ENCODE data around the gene PHPT1. TPM values are rescaled to one million over a fixed set of nuclear protein-coding genes. Genes with fewer than 3 reads are reported as not detected.
A peak's percentile ranks its signal among the peaks of the same experiment; 100 is the strongest.

Gene PHPT1
- 155 and 192 TPM in 2 replicates for total RNA-seq (2016; rRNA removed; fragmentation: Illumina TruSeq; extraction: Trizol)
- 102 and 115 TPM in 2 replicates for total RNA-seq (2016; cell fraction: cytosol; rRNA removed; fragmentation: Illumina TruSeq; extraction: Trizol; ENCODE audit: low read depth)
- 166 and 201 TPM in 2 replicates for total RNA-seq (2016; cell fraction: insoluble cytoplasmic fraction; rRNA removed; fragmentation: Illumina TruSeq; extraction: Trizol)
- 119 and 147 TPM in 2 replicates for total RNA-seq (2016; cell fraction: membrane; rRNA removed; fragmentation: Illumina TruSeq; extraction: Trizol)
- 76.8 and 86.8 TPM in 2 replicates for total RNA-seq (2016; cell fraction: nucleus; rRNA removed; fragmentation: Illumina TruSeq; extraction: Trizol)
- polyA plus RNA-seq (2011; rRNA removed) = 184 and 189 TPM in 2 replicates
- polyA plus RNA-seq (2011; cell fraction: cytosol; rRNA removed) = 184 and 289 TPM in 2 replicates
- polyA plus RNA-seq (2011; cell fraction: nucleus; rRNA removed) = 352 and 483 TPM in 2 replicates
- 109 and 121 TPM in 2 replicates for polyA plus RNA-seq (2012)
- 97.4 and 122 TPM in 2 replicates for polyA plus RNA-seq (2016; cell fraction: cytosol; fragmentation: Illumina TruSeq; extraction: Trizol; ENCODE audit: low read depth)
- polyA plus RNA-seq (2016; cell fraction: insoluble cytoplasmic fraction; fragmentation: Illumina TruSeq; extraction: Trizol; ENCODE audit: low read depth) = 136 and 146 TPM in 2 replicates
- polyA plus RNA-seq (2016; cell fraction: membrane; fragmentation: Illumina TruSeq; extraction: Trizol; ENCODE audit: low read depth) = 95.2 and 109 TPM in 2 replicates
- polyA plus RNA-seq (2016; cell fraction: nucleus; fragmentation: Illumina TruSeq; extraction: Trizol; ENCODE audit: insufficient read depth, low read depth) = 167 and 176 TPM in 2 replicates
- 32.0 and 34.3 TPM in 2 replicates for polyA minus RNA-seq (2011; rRNA and poly(A)+ RNA removed; ENCODE audit: low replicate concordance)
- polyA minus RNA-seq (2011; cell fraction: cytosol; rRNA and poly(A)+ RNA removed) = 21.5 and 26.7 TPM in 2 replicates
- polyA minus RNA-seq (2011; cell fraction: nucleus; rRNA and poly(A)+ RNA removed) = 33.4 and 39.9 TPM in 2 replicates
- Bru-seq, nascent RNA = percentile 80 among the genes with signal in this experiment
- BruChase-seq, experiment 1, labeled RNA remaining after a 6-hour chase = percentile 93 among the genes with signal in this experiment
- percentile 87 among the genes with signal in this experiment for BruChase-seq, experiment 2, labeled RNA remaining after a 2-hour chase
- long read RNA-seq, experiment 1, transcript PHPT1-201 (3 exons, 890 nt) = major isoform, 341 of 377 reads
- long read RNA-seq, experiment 1, transcript PHPT1-204 (2 exons, 627 nt) = minor isoform, 9 of 377 reads
- long read RNA-seq, experiment 1, partial matches to known transcripts = 8 of 377 reads
- long read RNA-seq, experiment 1, other reads (novel, unspliced or antisense) = 14 of 377 reads
- long read RNA-seq, experiment 2, transcript PHPT1-205 (3 exons, 1,316 nt) = minor isoform, 9 of 311 reads
- long read RNA-seq, experiment 2, transcript PHPT1-206 (4 exons, 618 nt) = minor isoform, 5 of 311 reads
- long read RNA-seq, experiment 2, transcript PHPT1-201 (3 exons, 890 nt) = major isoform, 244 of 311 reads
- long read RNA-seq, experiment 2, partial matches to known transcripts = 6 of 311 reads
- long read RNA-seq, experiment 2, other reads (novel, unspliced or antisense) = 43 of 311 reads

DNA sequence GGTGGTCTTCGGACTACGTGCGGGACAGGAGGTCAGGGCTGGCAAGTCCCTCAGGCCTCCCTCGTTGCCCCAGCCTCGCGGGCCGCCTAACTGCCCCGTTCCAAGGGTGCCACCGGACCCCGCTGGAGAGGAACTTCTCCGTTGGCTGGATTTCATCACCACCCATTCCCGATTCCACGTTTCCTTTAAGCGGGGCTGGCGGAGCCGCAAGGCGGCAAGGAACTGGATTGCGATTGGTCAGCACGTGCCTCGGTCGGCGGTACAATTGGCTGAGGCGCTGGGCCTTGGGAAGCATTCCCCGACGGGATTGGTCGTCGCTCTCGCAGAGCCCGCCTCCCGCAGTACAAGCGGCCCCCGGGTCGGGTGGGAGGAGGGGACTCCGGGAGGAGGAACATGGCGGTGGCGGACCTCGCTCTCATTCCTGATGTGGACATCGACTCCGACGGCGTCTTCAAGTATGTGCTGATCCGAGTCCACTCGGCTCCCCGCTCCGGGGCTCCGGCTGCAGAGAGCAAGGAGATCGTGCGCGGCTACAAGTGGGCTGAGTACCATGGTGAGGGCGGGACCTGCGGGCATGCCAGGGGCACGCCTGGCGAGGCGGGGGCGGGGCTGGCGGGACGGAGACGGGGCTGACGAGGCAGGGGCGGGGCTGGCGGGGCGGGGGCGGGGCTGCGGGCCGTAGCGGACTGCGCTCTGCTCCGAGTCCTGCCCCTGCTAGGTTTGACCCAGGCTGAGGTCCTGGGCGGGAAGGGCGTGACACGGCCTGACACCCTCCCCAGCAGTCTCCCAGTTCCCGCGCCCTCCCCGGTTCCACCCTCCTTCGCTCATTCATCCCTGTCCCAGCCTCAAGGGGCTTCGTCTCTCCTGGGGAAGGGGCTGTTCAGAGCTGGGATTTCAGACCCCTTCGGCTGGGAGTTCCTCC, at the start of gene PHPT1:
Gene PHPT1 (plus strand): TSS at position 372 of the 922 bp plus-strand sequence. CDS start 22 bp downstream, at position 394.
- H3K4me1 ChIP-seq (ENCODE audit: insufficient read depth, low read length) = peaks cover 25% of the 10 kb centered on the region
- intact Hi-C loops (cut with micrococcal nuclease; ENCODE audit: unreplicated experiment) = loop anchor here (5.0 kb wide), 2 partner anchors 33 to 62 kb away; no protein-coding TSS in a partner anchor
- H3K4me2 ChIP-seq (ENCODE audit: low read depth, low read length) = peak within 1 kb of the TSS; percentile 87
- ChIA-PET CTCF (ENCODE audit: low intra/inter-chr PET ratio, low total read pairs) (no interaction called here), POLR2A (interaction anchor here (0.7 to 2.3 kb wide), 7 partner anchors 10 to 838 kb away, joined by 3 to 29 read pairs (median 6); partner anchors contain the start of gene RABL6)
- peak; percentile 97 for DNase-seq (ENCODE audit: low spot score)
- H3K9me3 ChIP-seq (ENCODE audit: low read length) = no peaks in the 10 kb centered on the region
- peaks cover 17% of the 10 kb centered on the region for H3K79me2 ChIP-seq (ENCODE audit: insufficient read depth, low read length)
- peaks cover 11 to 20% of the 10 kb centered on the region in 2 experiments for H3K36me3 ChIP-seq (replicated peaks in 1 of 2; ENCODE audit: control insufficient read depth in 1 of 2, insufficient read depth in 2 of 2, low read length in 2 of 2)
- peak within 1 kb of the TSS; percentile 91 for H3K27ac ChIP-seq (ENCODE audit: extremely low read length, insufficient read depth, low read length)
- in situ Hi-C loops (cut with HindIII; ENCODE audit: extremely low pct_ligation_motif_present, low pct_unique_long_range_greater_than_20kb) = loop anchor here (10.0 kb wide), 1 partner anchor 186 kb away; the partner anchor contains the start of gene FUT7
- H3K27me3 ChIP-seq (ENCODE audit: control insufficient read depth in 1 of 2, insufficient read depth in 2 of 2, low read length in 2 of 2) = no peaks in the 10 kb centered on the region; a peak in 1 of 5 replicates
- H2AFZ ChIP-seq (ENCODE audit: low read length) = no peak within 1 kb of the TSS
- 0% methylated on average over 14 of the region's 77 CpGs for whole genome bisulfite sequencing (ENCODE audit: low lambda C conversion rate)
- peak; percentile 73 for ATAC-seq
- peaks cover 9% of the 10 kb centered on the region; the same call in 1 of the 2 replicates for H4K20me1 ChIP-seq (ENCODE audit: insufficient read depth, low read length)
- BruUV-seq (replicated peaks) = no TSS peak
- peak within 1 kb of the TSS; percentile 94 for H3K9ac ChIP-seq (ENCODE audit: insufficient read depth, low read depth, low read length)
- peak; percentile 96 for FAIRE-seq
- peak within 1 kb of the TSS; percentile 88 to 98 (median 91) for H3K4me3 ChIP-seq (replicated peaks in 1 of 3; ENCODE audit: insufficient read depth in 1 of 3, low read depth in 2 of 3, low read length in 3 of 3)
- TF ChIP-seq GTF2F1 (IDR thresholded peaks at IDR 0.05; ENCODE audit: low read length) (peak; percentile 43; the same call in 1 of the 2 replicates), ZNF253 (CRISPR knock-in tag; IDR thresholded peaks at IDR 0.05; ENCODE audit: borderline replicate concordance) (0 out of 2 replicates have a peak, but pooled peaks have one; percentile 11), ATF7-NPFF (CRISPR knock-in tag; IDR thresholded peaks at IDR 0.05; ENCODE audit: low read depth) (peak; percentile 60; the same call in 1 of the 2 replicates), LCORL (IDR thresholded peaks at IDR 0.05) (no peak), LCORL (CRISPR knock-in tag; IDR thresholded peaks at IDR 0.05) (peak; percentile 55; the same call in 1 of the 2 replicates), PAF1 (CRISPR knock-in tag; IDR thresholded peaks at IDR 0.05) (no peak), RXRB (CRISPR knock-in tag; IDR thresholded peaks at IDR 0.05; ENCODE audit: borderline replicate concordance) (no peak), NBN (conservative IDR thresholded peaks at IDR 0.05) (no peak), KLF9 (CRISPR knock-in tag; IDR thresholded peaks at IDR 0.05; ENCODE audit: low read depth) (no peak; the same call in 1 of the 2 replicates), SMARCE1 (IDR thresholded peaks at IDR 0.05; ENCODE audit: borderline replicate concordance) (no peak), CREB1 (IDR thresholded peaks at IDR 0.05) (peak; percentile 49), CREB1 (CRISPR knock-in tag; IDR thresholded peaks at IDR 0.05) (no peak), AKNA (CRISPR knock-in tag; IDR thresholded peaks at IDR 0.05; ENCODE audit: borderline replicate concordance) (no peak)

Data from HepG2 (cell line).